GM12878 (cell line): ENCODE measurements around the gene MAGEA10. TPM values are rescaled to one million over a fixed set of nuclear protein-coding genes. Genes with fewer than 3 reads are reported as not detected.

Experiments used
- ATAC-seq: fragments of 200-7000 bp; cut with Tn5 transposase; 3 replicates; pipeline ENCODE4 v1.9.1; 2020; ENCODE audit warnings: mild to moderate bottlenecking, moderate library complexity
- BruUV-seq: library from RNA; stranded (reverse); fragments of 400-500 nt; replicated peaks from 2 replicates; lab custom pipeline; 2021; lab: Mats Ljungman, UMichigan
- CTCF ChIA-PET: fragments of 300-600 bp; sonication (Branson Sonifier 250); formaldehyde crosslinking; extraction: SDS; loops from one replicate; lab custom pipeline; 2021; ENCODE audit warnings: inconsistent platforms; lab: Yijun Ruan, JAX
- POLR2A ChIA-PET: fragments of 350-600 bp; formaldehyde crosslinking; extraction: SDS; loops from one replicate; lab custom pipeline; 2021; ENCODE audit warnings: inconsistent platforms; lab: Charles Lee
- RAD21 ChIA-PET: fragments of 300-600 bp; sonication (Branson Sonifier 250); formaldehyde crosslinking; loops from one replicate; lab custom pipeline; 2023; ENCODE audit warnings: antibody characterized with exemption; ENCODE audit not compliant: unreplicated experiment; lab: Charles Lee
- SMC1A ChIA-PET: fragments of 300-600 bp; sonication (Branson Sonifier 250); formaldehyde crosslinking; loops from one replicate; lab custom pipeline; 2023; ENCODE audit not compliant: unreplicated experiment, uncharacterized antibody; lab: Charles Lee
- DNase-seq: peaks from one replicate; pipeline ENCODE4 v3.0.0-alpha.2; 2011; ENCODE audit warnings: low read depth, low spot score
- FAIRE-seq: peaks from 3 replicates; lab custom pipeline; 2011; peaks lifted over from hg19 to GRCh38; lab: Jason Lieb, UNC
- H2AFZ ChIP-seq: 2 replicates; pipeline ENCODE4 v1.6.0; 2011; ENCODE audit warnings: low read depth, low read length, control low read depth; ENCODE audit not compliant: control insufficient read depth
- H3K27ac ChIP-seq: 2 replicates; pipeline ENCODE4 v1.5.1; 2011; ENCODE audit warnings: control low read depth; ENCODE audit not compliant: control insufficient read depth, insufficient read depth
- H3K27me3 ChIP-seq, 2 experiments: replicated peaks in 1 of 2; 2 replicates each; pipeline versions ENCODE4 v1.6.0 to v1.6.1; 2011; ENCODE audit warnings: low read length in 1 of 2; ENCODE audit not compliant: control insufficient read depth in 2 of 2, insufficient read depth in 2 of 2
- H3K36me3 ChIP-seq, 2 experiments: 2 replicates each; pipeline ENCODE4 v1.5.1; 2011; ENCODE audit warnings: low read length in 1 of 2; ENCODE audit not compliant: control insufficient read depth in 2 of 2, insufficient read depth in 2 of 2
- H3K4me1 ChIP-seq: 2 replicates; pipeline ENCODE4 v1.6.1; 2011; ENCODE audit warnings: mild to moderate bottlenecking, low read length, moderate library complexity, mixed read lengths; ENCODE audit not compliant: control insufficient read depth, insufficient read depth
- H3K4me2 ChIP-seq: 2 replicates; pipeline ENCODE4 v1.6.0; 2011; ENCODE audit warnings: control low read depth; ENCODE audit not compliant: control insufficient read depth, insufficient read depth
- H3K4me3 ChIP-seq: fragments of 200-600 bp; sonication (generic); 2 replicates; pipeline ENCODE4 v1.5.1; 2016
- H3K79me2 ChIP-seq: 2 replicates; pipeline ENCODE4 v1.6.0; 2011; ENCODE audit warnings: low read length; ENCODE audit not compliant: control insufficient read depth, insufficient read depth
- H3K9ac ChIP-seq: 2 replicates; pipeline ENCODE4 v1.8.0; 2011; ENCODE audit warnings: low read length, control low read depth, mixed read lengths; ENCODE audit not compliant: control insufficient read depth, insufficient read depth
- H3K9me3 ChIP-seq: replicated peaks from 3 replicates; pipeline ENCODE4 v1.5.1; 2011; ENCODE audit warnings: mild to moderate bottlenecking, low read length; ENCODE audit not compliant: control insufficient read depth, insufficient read depth
- H4K20me1 ChIP-seq: 2 replicates; pipeline ENCODE4 v1.6.0; 2011; ENCODE audit not compliant: control insufficient read depth, insufficient read depth
- BHLHE40 ChIP-seq, 2 experiments: fragments of 450-650 bp in 1 of 2; IDR thresholded peaks; 2 replicates each; pipeline ENCODE4 v1.6.1; 2011 to 2017; ENCODE audit warnings: low read depth in 2 of 2, borderline replicate concordance in 1 of 2, improper control_type of control experiment in 1 of 2, low read length in 1 of 2, mild to moderate bottlenecking in 1 of 2
- CHD1 ChIP-seq: IDR thresholded peaks from 2 replicates; pipeline ENCODE4 v1.6.1; 2012; ENCODE audit warnings: low read depth, low read length, improper control_type of control experiment
- CHD2 ChIP-seq: IDR thresholded peaks from 2 replicates; pipeline ENCODE4 v1.6.1; 2011; ENCODE audit warnings: low read depth, low read length, improper control_type of control experiment, borderline replicate concordance
- CHD4 ChIP-seq: fragments of 200-600 bp; sonication (generic); IDR thresholded peaks from 2 replicates; pipeline ENCODE4 v1.6.1; 2016; ENCODE audit warnings: mild to moderate bottlenecking
- DPF2 ChIP-seq: fragments of 450-650 bp; IDR thresholded peaks from 2 replicates; pipeline ENCODE4 v1.6.1; 2017; ENCODE audit warnings: mild to moderate bottlenecking
- HCFC1 ChIP-seq: fragments of 150-350 bp; IDR thresholded peaks from 2 replicates; pipeline ENCODE4 v1.6.1; 2014; ENCODE audit warnings: low read length
- HDAC6 ChIP-seq: fragments of 200-600 bp; sonication (generic); IDR thresholded peaks from one replicate; pipeline ENCODE4 v1.8.0; 2017; ENCODE audit warnings: antibody characterized with exemption; ENCODE audit not compliant: unreplicated experiment
- MTA3 ChIP-seq: IDR thresholded peaks from 2 replicates; pipeline ENCODE4 v1.6.1; 2012; ENCODE audit warnings: low read length, inconsistent platforms, borderline replicate concordance
- MXI1 ChIP-seq: fragments of 150-350 bp; IDR thresholded peaks from 2 replicates; pipeline ENCODE4 v1.6.1; 2011; ENCODE audit warnings: low read depth, mild to moderate bottlenecking, inconsistent platforms, low read length, improper control_type of control experiment
- MYB ChIP-seq: fragments of 150-350 bp; IDR thresholded peaks from 2 replicates; pipeline ENCODE4 v1.6.1; 2014; ENCODE audit warnings: mild to moderate bottlenecking, low read depth, low read length, borderline replicate concordance
- NKRF ChIP-seq: fragments of 450-650 bp; conservative IDR thresholded peaks from 2 replicates; pipeline ENCODE4 v1.6.1; 2017; ENCODE audit warnings: mild to moderate bottlenecking, moderate library complexity
- RAD21 ChIP-seq: IDR thresholded peaks from 2 replicates; pipeline ENCODE4 v1.6.1; 2011; ENCODE audit warnings: mild to moderate bottlenecking, low read depth, low read length, moderate library complexity; ENCODE audit not compliant: insufficient read depth
- RB1 ChIP-seq: fragments of 450-650 bp; formaldehyde crosslinking; IDR thresholded peaks from 2 replicates; pipeline ENCODE4 v1.6.1; 2017; ENCODE audit warnings: mild to moderate bottlenecking, borderline replicate concordance
- SMARCA5 ChIP-seq: fragments of 450-650 bp; IDR thresholded peaks from 2 replicates; pipeline ENCODE4 v1.6.1; 2017; ENCODE audit warnings: mild to moderate bottlenecking
- SUZ12 ChIP-seq: fragments of 200-600 bp; sonication (generic); IDR thresholded peaks from one replicate; pipeline ENCODE4 v1.6.1; 2018; ENCODE audit warnings: antibody characterized with exemption, mild to moderate bottlenecking; ENCODE audit not compliant: unreplicated experiment
- TAF1 ChIP-seq: IDR thresholded peaks from 2 replicates; pipeline ENCODE4 v1.6.1; 2011; ENCODE audit warnings: mild to moderate bottlenecking, low read depth, low read length, borderline replicate concordance
- TARDBP ChIP-seq: IDR thresholded peaks from 2 replicates; pipeline ENCODE4 v1.6.1; 2016; ENCODE audit warnings: borderline replicate concordance
- WGBS: methylation state at CpG from one replicate; pipeline ENCODE4 v1.1.6; 2016; ENCODE audit warnings: low lambda C conversion rate; ENCODE audit not compliant: insufficient replicate concordance, insufficient coverage; ENCODE audit errors: missing lambda C conversion rate; 5-methylcytosine and 5-hydroxymethylcytosine counted together
- in situ Hi-C: fragments of 300-500 bp; cut with MboI; formaldehyde crosslinking; loops from 9 replicates; pipeline ENCODE4 v1.14.3; 2018; ENCODE audit warnings: mixed read lengths
- intact Hi-C: fragments of 100-400 bp; cut with micrococcal nuclease; formaldehyde crosslinking; loops from one replicate; pipeline ENCODE4 v1.14.2; 2022; ENCODE audit not compliant: unreplicated experiment
- polyA plus RNA-seq, 11 experiments: library from polyadenylated mRNA; depleted of rRNA in 4 of 11; unstranded in 6 of 11; stranded (reverse) in 5 of 11; fragments of >200 nt; fragmentation: Nextera tagmentation in 4 of 11; fragmentation: Illumina TruSeq in 1 of 11; extraction: Ambion mirVana in 4 of 11; extraction: Trizol in 1 of 11; gene quantifications; 1 replicate in 1 of 11; 2 replicates in 10 of 11; pipeline versions ENCODE4 v1.2.1 to v1.2.3, GENCODE V29; 2011 to 2016; ENCODE audit warnings: inconsistent platforms in 2 of 11, missing spikeins in 2 of 11, low read depth in 1 of 11
- total RNA-seq, 4 experiments: library from RNA; depleted of rRNA in 3 of 4; stranded (reverse); fragments of >200 nt in 3 of 4; fragmentation: Illumina TruSeq in 1 of 4; extraction: Trizol in 1 of 4; gene quantifications; 2 replicates each; pipeline versions ENCODE4 v1.2.1 to v1.2.3, GENCODE V29; 2013 to 2021
- TF ChIP-seq, protein P1 (sequence below): IDR thresholded peaks from 2 replicates; pipeline ENCODE4 v1.6.1; 2012; ENCODE audit warnings: low read depth, low read length, improper control_type of control experiment
- TF ChIP-seq, protein P2 (sequence below): fragments of 450-650 bp; IDR thresholded peaks from 2 replicates; pipeline ENCODE4 v1.6.1; 2017; ENCODE audit warnings: mild to moderate bottlenecking, moderate library complexity

The MAGEA10 gene
- total and polyA plus RNA-seq, 10 of the 15 experiments (the other 5 are each of a cell fraction or from before 2014, with no cell fraction given), result not detected

- Histone ChIP-seq H4K20me1 (no peaks in the 10 kb centered on the region), H3K4me2 (no peak overlapping the region), H3K9me3 (no peaks in the 10 kb centered on the region), H3K36me3 (no peaks in the 10 kb centered on the region), H3K27ac (no peak overlapping the region), H3K9ac (no peak overlapping the region), H3K4me3 (no peak overlapping the region), H3K79me2 (no peaks in the 10 kb centered on the region), H3K27me3 (no peaks in the 10 kb centered on the region), H3K4me1 (no peaks in the 10 kb centered on the region), H2AFZ (no peak overlapping the region)
- POLR2A ChIA-PET, result no interaction called here
- RAD21 ChIA-PET, result no interaction called here
- 0% methylated on average over 1 of the region's 1 CpG for WGBS
- no peak for FAIRE-seq
- no peak for ATAC-seq
- intact Hi-C loops, result no loop called here
- SMC1A ChIA-PET, result no interaction called here
- no peak for DNase-seq
- CTCF ChIA-PET, result no interaction called here
- TF ChIP-seq CHD2, result no peak
- no peak for TF ChIP-seq SUZ12
- no peak for TF ChIP-seq MYB
- TF ChIP-seq, protein P1, sequence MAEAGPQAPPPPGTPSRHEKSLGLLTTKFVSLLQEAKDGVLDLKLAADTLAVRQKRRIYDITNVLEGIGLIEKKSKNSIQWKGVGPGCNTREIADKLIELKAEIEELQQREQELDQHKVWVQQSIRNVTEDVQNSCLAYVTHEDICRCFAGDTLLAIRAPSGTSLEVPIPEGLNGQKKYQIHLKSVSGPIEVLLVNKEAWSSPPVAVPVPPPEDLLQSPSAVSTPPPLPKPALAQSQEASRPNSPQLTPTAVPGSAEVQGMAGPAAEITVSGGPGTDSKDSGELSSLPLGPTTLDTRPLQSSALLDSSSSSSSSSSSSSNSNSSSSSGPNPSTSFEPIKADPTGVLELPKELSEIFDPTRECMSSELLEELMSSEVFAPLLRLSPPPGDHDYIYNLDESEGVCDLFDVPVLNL, result no peak
- TF ChIP-seq MTA3, result no peak
- TF ChIP-seq CHD1, result no peak
- TF ChIP-seq DPF2, result no peak
- TF ChIP-seq BHLHE40 (IDR thresholded peaks at IDR 0.05; ENCODE audit: borderline replicate concordance in 1 of 2, low read depth in 2 of 2, low read length in 1 of 2), result no peak
- no peak for TF ChIP-seq TARDBP
- TF ChIP-seq, protein P2, sequence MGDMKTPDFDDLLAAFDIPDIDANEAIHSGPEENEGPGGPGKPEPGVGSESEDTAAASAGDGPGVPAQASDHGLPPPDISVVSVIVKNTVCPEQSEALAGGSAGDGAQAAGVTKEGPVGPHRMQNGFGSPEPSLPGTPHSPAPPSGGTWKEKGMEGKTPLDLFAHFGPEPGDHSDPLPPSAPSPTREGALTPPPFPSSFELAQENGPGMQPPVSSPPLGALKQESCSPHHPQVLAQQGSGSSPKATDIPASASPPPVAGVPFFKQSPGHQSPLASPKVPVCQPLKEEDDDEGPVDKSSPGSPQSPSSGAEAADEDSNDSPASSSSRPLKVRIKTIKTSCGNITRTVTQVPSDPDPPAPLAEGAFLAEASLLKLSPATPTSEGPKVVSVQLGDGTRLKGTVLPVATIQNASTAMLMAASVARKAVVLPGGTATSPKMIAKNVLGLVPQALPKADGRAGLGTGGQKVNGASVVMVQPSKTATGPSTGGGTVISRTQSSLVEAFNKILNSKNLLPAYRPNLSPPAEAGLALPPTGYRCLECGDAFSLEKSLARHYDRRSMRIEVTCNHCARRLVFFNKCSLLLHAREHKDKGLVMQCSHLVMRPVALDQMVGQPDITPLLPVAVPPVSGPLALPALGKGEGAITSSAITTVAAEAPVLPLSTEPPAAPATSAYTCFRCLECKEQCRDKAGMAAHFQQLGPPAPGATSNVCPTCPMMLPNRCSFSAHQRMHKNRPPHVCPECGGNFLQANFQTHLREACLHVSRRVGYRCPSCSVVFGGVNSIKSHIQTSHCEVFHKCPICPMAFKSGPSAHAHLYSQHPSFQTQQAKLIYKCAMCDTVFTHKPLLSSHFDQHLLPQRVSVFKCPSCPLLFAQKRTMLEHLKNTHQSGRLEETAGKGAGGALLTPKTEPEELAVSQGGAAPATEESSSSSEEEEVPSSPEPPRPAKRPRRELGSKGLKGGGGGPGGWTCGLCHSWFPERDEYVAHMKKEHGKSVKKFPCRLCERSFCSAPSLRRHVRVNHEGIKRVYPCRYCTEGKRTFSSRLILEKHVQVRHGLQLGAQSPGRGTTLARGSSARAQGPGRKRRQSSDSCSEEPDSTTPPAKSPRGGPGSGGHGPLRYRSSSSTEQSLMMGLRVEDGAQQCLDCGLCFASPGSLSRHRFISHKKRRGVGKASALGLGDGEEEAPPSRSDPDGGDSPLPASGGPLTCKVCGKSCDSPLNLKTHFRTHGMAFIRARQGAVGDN, result no peak
- TF ChIP-seq MXI1, result no peak
- no peak for TF ChIP-seq RAD21
- no peak for TF ChIP-seq HCFC1
- TF ChIP-seq HDAC6, result no peak
- no peak for TF ChIP-seq RB1
- no peak for TF ChIP-seq TAF1
- TF ChIP-seq CHD4, result no peak
- TF ChIP-seq NKRF, result no peak
- no peak for TF ChIP-seq SMARCA5
- in situ Hi-C loops, result no loop called here
- no TSS peak for BruUV-seq
These were observed 15.7 kb upstream of the MAGEA10 start for GRCh38 chrX:152154050-152154449.
